22Rv1 (cell line): ENCODE measurements around the gene CAMK1D.
"Not testable (repeated sequence)": the region's sequence is repeated elsewhere in the genome, so short reads cannot be mapped to it uniquely, and the experiment has no call there.

ENCODE experiments used
- H3K27ac ChIP-seq: fragments of 450-650 bp; 2 replicates; pipeline ENCODE4 v1.5.1; 2017
- ZFX ChIP-seq: fragments of 450-650 bp; IDR thresholded peaks from 2 replicates; pipeline ENCODE4 v1.6.1; 2017; ENCODE audit warnings: antibody characterized with exemption, borderline replicate concordance
- TF ChIP-seq, protein P1 (sequence below): fragments of 450-650 bp; IDR thresholded peaks from 2 replicates; pipeline ENCODE4 v1.5.1; 2017; ENCODE audit warnings: mild to moderate bottlenecking

The CAMK1D gene

DNA sequence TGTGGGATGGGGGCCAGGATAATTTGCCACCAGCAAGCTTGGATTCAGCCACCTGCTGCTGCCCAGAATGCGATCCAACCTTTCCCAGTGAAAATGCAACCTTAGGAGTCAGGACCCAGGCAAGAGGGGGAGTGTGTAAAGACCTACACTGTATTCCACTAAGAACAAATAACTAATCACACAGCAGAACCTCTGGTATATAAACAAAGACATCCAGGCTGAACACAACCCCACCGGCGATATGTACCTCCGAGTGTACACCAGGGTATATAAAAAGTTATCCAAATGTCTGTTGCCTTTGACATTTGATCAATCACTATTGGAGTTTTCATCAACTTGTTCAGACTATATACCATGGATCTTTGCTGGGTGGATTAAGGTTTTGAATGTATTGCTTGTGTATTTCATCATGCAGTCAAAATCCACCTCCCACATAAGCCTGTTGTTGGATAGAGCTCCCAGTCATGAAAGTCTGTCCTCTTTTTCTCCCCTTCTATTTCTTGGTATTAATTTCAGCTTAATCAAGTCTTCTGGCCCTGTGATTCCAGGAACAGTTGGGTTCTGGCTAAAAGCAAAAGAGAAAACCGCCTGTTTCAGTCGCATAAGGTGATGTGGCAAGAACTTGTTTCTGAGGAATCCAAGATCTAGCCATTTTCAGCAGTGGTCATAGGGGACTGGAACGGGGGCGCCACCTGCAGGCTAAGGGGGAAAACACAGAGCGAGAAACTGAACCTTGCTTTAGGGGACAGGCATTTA, 361.4 kb downstream of the CAMK1D start:
- no peak for TF ChIP-seq ZFX
- TF ChIP-seq, protein P1, sequence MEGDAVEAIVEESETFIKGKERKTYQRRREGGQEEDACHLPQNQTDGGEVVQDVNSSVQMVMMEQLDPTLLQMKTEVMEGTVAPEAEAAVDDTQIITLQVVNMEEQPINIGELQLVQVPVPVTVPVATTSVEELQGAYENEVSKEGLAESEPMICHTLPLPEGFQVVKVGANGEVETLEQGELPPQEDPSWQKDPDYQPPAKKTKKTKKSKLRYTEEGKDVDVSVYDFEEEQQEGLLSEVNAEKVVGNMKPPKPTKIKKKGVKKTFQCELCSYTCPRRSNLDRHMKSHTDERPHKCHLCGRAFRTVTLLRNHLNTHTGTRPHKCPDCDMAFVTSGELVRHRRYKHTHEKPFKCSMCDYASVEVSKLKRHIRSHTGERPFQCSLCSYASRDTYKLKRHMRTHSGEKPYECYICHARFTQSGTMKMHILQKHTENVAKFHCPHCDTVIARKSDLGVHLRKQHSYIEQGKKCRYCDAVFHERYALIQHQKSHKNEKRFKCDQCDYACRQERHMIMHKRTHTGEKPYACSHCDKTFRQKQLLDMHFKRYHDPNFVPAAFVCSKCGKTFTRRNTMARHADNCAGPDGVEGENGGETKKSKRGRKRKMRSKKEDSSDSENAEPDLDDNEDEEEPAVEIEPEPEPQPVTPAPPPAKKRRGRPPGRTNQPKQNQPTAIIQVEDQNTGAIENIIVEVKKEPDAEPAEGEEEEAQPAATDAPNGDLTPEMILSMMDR, result peak; percentile 93
- H3K27ac ChIP-seq, result no peak overlapping the region

DNA sequence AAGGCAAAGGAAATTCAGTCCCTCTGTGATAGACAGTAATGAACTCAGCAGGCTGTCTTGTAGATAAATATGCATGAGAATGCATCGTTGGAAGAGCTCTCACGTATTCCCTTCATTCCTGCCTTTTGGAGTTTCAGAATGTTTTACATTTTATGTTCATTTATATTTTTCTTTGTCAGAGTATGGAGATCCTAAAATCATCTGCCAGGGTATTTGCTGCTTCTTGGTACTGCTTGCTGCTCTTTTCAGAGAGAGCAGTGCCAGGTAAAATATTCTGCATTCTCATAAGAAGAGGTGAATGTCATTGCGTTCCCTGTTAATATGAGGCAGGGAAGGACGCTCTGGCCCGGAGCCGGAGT, 362.0 kb downstream of the CAMK1D start:
- TF ChIP-seq ZFX, result no peak
- TF ChIP-seq, protein P1, result peak; percentile 62
- H3K27ac ChIP-seq, result no peak overlapping the region

DNA sequence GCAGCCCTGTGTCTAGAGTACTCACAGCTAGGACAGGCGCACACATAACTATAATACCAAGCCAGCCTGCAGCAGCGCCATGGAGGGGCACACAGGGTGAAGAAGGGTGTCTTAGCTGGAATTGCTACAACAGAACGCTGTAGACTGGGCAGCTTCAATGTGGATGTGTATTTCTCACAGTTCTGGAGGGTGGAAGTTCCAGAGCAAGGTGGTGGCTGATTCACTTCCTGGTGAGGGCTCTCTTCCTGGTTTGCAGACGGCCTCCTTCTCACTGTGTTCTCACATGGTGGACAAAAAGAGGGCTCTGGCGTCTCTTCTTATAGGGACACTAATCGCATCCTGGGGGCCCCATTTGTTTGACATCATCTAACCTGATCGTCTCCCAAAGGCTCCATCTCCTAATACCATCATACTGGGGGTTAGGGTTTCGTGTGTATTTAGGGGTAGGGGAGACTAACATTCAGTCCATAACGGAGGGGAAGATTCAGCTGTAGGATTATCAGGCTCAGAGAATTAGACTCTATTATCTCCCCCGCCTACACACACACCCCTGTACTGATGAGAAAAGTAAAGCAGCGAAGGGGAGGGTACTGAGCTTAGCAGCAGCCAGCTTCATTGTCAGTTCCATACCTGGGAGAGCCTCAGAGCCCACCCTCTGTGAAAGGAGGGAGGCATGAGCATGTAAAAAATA, 363.1 kb downstream of the CAMK1D start:
- H3K27ac ChIP-seq, result no peak overlapping the region
- TF ChIP-seq ZFX, result no peak
- TF ChIP-seq, protein P1, result no peak

DNA sequence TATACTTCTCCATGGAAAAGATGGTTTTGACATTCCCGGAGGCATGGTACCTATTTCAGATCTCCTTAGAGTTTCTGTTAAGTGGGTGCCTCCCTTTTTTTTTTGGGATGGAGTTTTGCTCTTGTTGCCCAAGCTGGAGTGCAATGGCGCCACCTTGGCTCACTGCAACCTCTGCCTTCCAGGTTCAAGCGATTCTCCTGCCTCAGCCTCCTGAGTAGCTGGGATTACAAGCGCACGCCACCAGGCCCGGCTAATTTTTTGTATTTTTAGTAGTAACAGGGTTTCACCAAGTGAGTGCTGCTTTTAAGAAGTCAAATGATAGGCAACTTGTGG, 363.6 kb downstream of the CAMK1D start:
- not testable (repeated sequence) for H3K27ac ChIP-seq

DNA sequence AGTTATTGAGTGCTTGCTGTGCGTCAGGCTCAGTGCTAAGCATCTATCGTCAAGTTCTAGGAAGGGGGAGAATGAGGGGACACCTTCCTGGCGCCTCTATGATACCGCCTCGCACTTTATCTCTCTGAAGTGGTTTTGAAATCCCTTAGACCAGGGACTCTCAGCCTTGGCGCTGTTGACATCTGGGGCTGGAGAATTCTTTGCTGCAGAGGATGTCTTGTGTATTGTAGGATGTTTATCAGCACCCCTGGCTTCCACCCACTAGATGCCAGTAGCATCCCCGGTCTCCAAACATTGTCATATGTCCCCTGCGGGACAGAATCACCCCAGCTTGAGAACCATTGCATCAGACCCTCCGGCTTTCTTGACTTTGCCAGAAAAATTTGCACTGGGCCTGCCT, 366.7 kb downstream of the CAMK1D start:
- no peak overlapping the region for H3K27ac ChIP-seq
- no peak for TF ChIP-seq ZFX
- TF ChIP-seq, protein P1, result no peak

DNA sequence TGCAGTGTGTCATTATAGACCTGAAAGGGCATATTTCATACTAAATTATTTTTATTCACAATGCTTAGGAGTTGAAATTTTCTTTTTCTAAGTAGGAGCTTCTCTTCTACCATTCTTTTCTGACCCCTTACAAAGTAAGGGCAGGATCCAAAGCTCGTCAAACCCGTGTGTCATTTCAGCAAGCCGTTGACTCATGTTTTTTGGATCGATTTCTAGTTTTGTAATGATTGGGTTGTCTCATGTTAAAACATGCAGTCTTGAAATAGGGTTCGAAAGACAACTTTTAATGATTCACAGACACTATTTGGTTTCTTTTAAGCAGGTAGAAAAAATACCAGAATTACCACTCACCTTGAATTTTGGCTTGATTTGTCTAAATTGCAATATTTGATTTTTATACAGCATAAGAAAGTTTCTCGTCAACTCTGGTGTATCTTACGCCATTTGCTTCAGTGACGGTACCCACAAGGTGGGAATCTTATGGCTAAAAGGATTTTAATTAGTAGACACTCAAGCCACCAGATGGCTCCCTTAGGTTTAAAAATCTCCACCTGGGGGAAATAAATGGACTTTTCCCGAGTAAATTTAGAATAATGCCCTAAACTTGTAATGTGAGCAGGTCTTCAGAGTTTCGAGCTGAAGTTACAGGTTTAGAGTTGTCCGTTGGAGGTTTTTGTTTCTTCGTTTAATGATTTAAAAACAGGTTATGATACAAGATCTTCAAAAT, 368.8 kb downstream of the CAMK1D start:
- TF ChIP-seq, protein P1, result no peak
- no peak for TF ChIP-seq ZFX
- no peak overlapping the region for H3K27ac ChIP-seq

DNA sequence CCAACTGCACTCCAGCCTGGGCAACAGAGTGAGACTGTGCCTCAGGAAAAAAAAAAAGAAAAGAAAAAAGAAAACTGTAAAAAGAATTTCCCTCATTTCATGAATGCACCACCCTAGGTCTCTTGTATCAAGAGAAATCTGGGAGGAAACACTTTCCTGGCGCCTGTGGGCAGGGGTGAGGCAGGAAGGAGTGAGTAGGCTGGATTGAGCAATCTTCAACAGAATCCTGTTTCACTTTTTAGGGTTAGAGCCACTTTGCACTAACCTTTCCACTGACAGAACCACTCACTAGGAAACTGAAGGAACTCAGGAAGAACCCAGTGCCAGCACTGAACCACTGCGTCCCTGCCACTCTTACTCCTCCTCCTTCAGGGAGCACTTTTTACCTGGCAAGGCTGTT, 370.0 kb downstream of the CAMK1D start:
- no peak for TF ChIP-seq ZFX
- TF ChIP-seq, protein P1, result no peak
- H3K27ac ChIP-seq, result no peak overlapping the region
